HL-60/S4 treated with retinoic acid at 250 ng/mL for 4 days and 3 days (cell line): ENCODE data around the gene DOCK6.

Experiments
- in situ Hi-C: fragments of 300-500 bp; cut with MboI; formaldehyde crosslinking; loops from 2 replicates; pipeline ENCODE4 v1.7.0; 2022; ENCODE audit warnings: low sequenced_read_pairs

Gene DOCK6

DNA sequence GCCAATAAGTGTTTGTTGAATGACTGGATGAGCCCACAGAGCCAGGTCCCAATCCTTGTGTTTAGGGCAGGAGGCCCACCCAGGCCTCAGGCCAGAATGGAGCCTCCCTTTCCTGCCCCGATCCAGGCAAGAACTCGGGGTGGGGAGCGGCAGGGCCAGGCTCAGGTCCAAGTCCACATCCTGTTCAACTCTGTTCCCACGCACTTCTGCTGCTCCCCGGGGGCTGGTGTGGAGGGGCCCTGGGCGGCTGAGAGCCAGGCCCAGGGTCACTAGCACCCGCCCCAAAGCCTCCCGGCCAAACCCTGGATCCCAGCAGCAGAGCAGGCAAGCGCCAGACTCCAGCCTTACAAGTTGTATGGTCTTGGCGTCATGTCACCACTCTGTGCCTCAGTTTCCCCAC is 14.9 kb downstream of the DOCK6 start:
- in situ Hi-C loops, result no loop called here

DNA sequence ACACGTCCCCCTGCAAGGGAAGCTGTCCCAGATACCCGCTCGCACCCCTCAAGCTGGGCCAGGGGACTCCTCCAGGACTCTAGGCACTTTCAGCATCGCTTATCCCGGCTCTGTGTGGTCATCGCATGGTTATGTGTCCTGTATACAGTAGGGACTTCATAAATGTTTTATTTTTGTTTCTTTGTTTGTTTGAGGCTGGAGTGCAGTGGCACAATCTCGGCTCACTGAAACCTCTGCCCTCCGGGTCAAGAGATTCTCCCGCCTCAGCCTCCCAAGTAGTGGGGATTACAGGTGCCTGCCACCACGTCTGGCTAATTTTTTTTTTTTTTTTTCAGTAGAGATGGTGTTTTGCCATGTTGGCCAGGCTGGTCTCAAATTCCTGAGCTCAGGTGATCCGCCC is 15.4 kb downstream of the DOCK6 start:
- in situ Hi-C loops, result no loop called here

DNA sequence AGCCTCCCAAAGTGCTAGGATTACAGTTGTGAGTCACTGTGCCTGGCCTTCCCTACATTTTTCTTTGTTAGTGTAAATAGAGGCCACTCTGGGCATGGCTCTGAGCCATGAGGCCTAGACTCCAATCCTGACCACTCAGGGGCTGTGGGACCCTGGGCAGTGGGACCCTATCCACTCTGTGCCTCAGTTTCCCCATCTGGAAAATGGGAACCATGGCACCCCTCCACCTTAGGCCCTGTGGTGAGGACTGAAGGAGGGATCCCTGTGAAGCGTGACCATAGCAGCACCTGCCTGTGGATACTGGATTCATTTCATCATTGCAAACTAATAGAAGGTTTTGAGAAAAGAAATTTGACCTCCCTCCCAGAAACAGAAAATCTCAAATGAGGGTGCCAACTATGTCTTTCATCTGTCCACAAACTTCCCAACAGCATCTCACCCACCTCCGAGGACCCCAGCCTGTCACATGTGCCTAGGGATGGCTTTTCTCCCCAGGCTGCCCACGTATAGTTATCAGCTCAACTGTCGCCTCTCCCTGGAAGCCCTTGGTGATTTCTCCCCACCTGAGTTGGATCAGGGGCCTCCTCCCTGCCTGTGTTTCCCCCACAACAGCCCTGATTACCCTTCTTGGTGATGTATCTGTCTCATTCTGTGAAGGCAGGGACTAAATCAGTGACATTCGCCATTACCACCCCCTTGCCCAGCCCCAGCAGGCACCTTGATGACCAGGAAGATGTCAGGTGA is 17.3 kb downstream of the DOCK6 start:
- in situ Hi-C loops, result no loop called here

DNA sequence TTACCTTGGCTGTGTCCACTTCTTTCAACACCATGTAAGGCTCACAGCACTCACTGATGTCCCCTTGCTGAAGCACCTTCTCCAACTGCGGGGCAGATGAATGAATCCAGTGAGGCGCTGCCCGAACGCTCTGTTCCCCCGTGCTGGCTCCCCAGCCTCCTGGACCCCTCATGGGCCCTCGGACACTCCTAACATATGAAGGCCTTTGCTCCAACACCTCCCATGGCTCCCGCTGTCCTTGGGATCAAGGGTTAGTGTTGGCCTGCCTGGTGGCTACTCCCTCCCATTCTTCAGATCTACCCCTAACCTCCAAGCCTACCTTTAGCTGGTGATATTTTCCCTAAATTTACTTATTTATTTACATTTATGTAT is 18.5 kb downstream of the DOCK6 start:
- in situ Hi-C loops, result no loop called here

DNA sequence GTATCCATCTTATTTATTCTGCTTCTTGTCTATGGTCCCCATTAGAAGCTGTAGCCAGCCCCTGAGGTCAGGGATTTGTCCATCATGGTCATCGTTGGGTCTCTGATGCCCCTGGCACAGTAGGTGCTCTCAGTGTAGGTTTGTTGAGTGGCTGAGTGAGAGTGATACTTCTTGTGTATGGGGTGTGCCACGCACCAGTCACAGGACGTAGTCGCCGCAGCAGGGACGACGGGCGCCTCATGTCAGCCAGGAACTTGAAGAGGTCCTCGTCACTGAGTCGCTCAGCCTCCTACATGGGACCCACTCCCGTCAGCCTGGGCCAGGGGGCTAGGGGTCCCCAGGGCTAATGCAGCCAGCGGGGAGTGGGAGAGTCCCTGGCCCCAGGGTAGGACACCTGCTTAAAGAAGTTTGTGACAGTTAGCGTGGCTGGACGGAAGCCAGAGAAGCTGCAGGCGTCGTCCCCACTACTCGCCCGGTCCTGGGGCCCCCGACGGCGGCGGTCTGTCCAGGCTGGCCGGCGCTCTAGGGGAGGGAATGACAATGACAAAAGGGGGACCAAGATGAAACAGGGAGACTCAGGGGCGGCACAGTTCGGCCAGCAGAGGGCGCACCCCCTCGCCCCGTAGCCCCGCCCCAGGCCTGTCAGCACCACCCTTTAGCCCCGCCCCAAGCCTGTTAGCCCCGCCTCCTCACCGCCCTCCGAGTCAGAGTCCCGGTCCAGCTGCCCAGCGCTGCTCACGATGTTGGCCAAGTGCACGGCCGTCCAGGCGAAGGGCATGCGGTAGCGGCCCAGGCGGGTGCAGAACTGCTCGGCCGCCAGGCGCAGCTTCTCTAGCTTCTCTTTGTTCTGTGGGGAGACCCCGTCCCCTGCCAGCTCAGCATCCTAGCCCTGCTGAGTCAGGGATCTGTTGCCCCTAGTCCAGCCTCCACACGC is 19.2 kb downstream of the DOCK6 start:
- in situ Hi-C loops, result no loop called here

DNA sequence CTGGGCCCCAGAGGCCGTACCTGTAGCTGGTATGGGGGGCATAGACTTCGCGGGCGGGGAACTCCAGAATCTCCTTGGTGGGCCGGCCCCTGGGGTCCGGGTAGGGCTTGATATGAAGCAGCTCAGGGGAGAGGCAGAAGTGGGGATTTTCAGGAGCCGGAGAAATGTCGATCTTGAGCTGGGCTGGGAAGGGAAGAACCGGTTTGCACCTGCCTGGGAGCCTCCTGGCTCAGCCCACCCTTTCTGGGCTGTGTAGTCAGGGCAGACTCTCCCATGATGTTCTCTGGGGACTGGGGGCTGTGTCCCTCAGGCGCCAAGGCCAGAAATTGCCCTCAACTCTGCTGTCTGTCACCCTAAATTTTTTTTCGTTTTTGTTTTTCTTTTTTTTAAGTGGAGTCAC is 20.3 kb downstream of the DOCK6 start:
- in situ Hi-C loops, result no loop called here

DNA sequence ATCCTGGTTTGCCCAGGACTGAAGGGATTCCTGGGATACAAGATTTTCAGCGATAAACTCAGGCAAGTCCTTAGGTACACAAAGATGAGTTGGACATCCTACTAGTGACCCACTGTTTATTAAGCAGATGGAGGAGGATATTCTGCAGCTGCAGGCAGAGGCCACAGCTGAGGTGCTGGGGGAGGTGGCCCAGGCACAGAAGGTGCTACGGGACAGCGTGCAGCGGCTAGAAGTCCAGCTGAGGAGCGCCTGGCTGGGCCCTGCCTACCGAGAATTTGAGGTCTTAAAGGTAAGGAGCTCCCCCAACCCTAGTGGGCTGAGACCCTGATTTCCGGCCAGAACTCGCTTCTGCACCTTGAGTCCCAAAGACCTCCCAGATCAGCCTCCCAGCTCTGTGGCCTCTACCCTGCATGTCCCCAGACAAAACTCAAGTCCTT is 22.3 kb downstream of the DOCK6 start:
- in situ Hi-C loops, result no loop called here

DNA sequence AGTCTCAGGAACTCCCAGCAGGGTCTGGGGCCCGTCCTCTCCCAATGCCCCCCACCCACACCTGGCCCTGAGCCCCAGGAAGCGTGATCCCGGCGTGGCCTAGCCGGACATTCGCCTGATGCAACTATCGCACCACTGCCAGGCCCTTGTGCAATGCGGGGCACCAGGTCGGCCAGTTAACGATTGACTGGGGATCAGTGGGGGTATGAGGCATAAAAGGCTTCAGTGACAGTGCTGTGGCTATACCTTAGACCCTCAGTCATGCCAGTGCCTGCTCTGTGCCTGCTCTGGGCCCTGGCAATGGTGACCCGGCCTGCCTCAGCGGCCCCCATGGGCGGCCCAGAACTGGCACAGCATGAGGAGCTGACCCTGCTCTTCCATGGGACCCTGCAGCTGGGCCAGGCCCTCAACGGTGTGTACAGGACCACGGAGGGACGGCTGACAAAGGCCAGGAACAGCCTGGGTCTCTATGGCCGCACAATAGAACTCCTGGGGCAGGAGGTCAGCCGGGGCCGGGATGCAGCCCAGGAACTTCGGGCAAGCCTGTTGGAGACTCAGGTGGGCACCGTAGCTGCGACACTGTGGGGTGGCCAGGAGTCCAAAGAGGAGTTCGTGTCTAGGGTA is 22.8 kb downstream of the DOCK6 start, which contains the start of gene ANGPTL8:
Gene ANGPTL8, plus strand, starts transcription at position 243 of the 624 bp plus-strand sequence. Its CDS starts 19 bp downstream, at position 262.
- in situ Hi-C loops, result no loop called here

DNA sequence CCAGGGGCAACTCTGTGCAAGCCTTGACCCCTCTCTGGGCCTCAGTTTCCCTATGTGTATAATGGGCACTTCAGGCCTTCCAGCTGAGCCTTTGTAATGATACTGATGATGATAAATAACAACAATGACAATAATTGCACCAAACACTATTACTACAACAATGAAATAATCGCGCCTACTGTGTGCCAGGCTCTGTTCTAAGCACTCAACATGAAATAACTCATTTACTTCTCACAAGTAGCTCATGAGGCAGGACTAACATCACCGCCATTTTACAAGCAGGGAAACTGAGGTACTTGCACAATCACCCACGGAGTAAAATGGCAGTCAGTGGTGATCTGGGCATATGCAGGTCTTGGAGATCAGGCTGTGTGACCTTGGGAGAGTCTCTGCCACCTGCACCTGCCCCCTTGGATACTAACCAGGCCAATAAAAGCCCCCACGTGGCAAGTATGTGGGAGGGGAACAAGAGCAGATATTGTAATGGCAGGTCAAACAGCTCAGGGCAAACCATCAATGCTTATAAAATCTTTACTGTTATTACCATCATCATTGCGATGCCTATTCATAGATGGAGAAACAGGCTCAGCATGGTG is 23.4 kb downstream of the DOCK6 start:
- in situ Hi-C loops, result no loop called here

DNA sequence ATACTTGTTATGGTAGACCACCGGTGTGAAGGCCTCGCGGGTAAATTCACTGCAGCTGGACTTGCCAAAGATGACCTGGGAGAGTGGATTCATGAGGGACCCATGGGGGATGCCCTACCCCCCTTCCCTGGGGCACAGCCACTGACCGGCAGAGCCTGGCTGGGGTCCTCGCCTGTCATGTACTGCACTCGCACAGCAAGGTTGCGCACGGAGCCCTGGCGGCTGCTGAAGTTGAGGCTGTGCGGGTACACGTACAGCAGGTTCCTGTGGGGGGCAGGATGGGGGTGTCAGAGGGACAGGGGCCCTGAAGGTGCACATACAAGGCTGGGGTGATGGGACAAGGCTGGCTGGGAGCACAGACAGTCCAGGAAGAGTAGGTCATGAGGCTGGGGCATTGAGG is 24.3 kb downstream of the DOCK6 start:
- in situ Hi-C loops, result no loop called here

DNA sequence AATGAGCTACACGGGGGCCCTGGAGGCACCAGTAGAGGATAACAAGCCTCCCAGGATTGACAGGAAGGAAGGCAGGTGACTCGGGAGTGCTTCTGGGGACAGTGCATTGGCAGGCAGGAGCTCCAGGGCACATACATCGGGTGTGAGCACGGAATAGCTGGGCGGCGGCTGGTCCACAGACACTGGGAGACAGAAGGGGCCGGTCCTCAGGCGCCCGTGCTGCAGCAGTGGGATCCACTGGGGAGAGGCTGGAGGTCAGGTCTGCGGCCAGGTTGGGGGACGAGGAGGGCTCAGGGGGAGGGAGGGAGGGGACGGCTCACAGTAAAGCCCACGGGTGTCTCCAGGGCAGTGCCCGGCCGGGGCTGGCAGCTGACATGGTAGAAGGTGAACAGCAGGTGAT is 25.0 kb downstream of the DOCK6 start:
- in situ Hi-C loops, result no loop called here

DNA sequence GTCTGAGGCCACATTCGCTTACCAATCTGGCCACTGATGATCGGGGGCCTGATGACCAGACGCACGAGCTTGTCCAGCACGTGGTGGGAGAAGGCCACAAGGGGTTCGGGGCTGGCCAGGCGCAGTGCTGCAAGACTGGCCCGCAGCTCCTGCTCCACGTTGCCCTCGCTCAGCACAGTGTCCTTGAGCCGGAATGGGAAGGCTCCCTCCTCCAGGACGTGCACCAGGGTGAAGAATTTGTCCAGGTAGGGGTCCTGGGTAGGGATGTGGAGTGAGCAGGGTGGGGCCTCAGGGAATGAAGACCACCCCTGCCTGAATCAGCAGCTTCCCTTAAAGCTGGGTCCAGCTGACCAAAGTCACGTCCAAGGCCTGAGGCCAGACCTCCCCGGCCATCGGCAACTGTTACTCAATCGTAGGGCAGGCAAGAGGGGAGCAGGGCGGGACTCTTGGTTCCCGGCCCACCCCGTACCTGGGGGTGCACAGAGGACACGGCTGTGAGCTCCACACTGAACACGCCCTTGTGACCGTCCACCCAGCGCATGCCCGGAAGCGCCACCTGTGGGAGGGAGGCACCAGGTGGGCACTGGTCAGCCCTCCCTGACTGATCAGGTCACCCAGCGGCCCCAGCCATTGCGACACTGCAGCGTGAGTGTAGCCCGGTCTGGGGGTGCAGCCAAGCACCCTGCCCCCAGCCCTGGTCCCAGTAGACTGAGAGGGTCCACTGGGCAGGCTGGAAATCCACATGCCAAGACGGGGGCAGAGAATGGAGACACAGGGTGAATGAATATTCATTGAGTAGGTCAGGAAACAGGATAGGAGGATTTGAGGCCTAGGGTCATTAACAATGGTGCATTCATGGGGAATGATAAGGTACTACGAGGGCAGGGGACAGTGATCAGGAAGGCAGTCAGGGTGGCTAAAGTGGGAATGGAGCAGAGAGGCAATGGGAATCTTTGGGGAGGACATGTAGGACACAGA is 25.7 kb downstream of the DOCK6 start:
- in situ Hi-C loops, result no loop called here

DNA sequence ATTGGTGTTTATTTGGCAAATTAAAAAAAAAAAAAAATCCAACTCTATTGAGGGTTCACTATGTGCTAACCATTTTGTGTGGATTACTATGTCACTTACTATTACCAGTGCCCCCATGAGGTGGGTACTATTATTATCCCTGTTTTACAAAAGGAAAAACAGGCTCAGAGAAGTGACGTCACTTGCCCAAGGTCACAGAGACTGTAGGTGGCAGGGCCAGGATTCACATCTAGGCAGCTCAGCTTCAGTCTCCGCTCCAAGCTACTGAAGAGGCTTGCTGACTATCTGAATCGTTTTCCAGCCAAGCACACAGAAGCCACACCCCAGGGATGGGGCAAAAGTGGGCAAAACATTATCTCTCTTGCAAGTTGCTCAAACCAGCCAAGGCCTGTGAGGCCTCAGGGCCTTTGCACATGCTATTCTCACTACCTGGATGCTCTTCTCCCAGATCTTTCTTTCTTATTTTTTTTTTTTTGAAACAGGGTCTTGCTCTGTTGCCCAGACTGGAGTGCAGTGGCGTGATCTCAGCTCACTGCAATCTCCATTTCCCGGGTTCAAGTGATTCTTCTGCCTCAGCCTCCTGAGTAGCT is 27.7 kb downstream of the DOCK6 start:
- in situ Hi-C loops, result no loop called here

DNA sequence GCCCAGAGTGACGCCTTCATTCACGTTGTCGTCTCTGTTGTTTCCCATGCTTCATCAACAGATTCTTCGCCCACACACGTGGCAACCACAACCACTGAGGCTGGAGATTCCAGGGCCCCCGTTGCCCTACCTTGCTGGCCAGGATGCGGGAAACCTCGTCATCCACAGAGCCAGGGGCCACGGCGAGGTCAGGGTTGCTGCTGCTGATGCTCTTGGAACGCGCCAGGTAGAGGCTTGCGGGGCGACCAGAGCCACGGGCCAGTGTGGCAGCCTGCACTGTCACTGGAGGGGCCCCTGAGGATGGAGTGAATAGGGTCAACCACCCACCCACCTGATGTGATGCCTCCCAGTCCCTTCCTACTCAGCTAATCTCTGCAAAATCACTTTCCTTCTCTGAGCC is 29.3 kb downstream of the DOCK6 start:
- in situ Hi-C loops, result no loop called here

DNA sequence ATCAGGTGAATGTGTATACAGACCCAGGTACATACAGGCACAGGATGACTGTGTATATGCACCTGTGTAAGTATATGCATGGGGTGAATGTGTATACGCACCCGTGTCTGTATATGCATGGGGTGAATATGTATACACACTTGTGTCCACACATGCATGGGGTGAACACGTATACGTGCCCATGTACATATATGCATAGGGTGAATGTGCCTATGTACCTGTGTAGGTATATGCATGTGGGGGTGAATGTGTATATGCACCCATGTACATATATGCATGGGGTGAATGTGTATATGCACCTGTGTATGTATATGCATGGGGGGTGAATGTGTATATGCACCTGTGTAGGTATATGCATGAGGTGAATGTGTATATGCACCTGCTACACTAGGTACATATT is 29.8 kb downstream of the DOCK6 start:
- in situ Hi-C loops, result no loop called here

DNA sequence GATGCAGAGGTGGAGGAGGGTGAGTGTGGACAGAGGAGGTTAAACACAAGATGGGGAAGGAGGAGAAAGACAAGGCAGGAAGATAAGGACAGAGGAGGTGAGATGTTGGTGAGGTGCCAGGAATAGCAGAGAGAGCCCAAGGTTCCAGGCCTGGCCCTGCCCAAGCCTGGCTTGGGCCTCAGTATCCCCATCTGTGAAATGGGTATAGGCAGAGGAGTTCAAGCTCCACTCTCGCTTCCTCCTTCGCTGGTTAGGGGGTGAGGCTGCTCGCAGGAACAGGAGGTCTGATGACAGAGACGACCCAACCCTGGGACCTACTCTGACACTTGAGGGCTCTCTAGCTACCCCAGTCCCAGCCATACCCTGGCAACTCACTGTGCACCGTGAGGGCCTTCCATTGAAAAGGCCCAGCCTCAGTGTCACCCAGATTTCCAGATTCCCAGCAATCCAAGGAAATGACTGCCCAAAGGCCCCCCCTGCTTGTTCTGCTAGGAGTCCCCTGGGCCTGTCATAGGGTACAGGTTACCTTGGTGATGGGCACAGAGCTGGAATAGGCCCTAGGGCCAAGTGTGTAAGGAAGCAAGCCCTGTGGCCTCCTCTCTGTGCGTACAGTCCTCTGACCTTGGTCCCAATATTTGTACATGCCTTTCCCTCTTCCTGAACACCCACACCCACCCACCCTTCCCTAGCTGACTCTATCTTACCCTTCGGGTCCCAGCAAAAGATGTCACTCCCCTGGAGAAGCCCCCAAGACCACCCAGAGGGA is 31.5 kb downstream of the DOCK6 start:
- in situ Hi-C loops, result no loop called here

DNA sequence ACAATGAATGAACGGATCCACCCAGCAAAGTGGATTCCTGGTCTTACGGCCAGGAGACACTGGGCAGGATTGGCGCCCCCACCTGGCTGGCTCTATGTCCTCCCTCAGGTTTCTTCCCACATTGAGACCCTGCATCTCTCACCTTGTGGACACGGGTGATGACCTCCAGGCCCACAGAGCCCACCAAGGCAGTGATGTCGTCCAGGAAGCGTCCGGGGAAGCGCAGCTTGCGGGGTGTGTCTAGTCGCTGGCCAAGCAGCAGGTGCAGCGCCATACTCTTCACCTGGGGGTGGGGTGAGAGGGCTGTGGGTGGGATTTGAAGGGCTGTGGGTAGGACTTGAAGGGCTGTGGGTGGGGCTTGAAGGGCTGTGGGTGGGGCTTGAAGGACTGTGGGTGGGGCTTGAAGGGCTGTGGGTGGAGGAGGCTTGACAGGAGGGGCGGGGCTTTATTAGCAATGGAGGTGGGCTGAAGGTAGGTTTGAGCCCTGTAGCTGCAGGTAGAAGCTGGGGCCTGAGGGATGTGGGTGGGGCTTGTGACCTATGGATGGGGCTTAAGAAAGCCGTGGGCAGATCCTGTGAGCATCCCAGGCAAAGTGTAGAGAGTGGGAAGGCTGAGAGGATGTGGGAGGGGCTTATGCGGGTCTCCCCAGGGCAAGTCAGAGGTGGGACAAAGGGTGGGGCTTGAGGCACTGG is 35.0 kb downstream of the DOCK6 start:
- in situ Hi-C loops, result no loop called here

DNA sequence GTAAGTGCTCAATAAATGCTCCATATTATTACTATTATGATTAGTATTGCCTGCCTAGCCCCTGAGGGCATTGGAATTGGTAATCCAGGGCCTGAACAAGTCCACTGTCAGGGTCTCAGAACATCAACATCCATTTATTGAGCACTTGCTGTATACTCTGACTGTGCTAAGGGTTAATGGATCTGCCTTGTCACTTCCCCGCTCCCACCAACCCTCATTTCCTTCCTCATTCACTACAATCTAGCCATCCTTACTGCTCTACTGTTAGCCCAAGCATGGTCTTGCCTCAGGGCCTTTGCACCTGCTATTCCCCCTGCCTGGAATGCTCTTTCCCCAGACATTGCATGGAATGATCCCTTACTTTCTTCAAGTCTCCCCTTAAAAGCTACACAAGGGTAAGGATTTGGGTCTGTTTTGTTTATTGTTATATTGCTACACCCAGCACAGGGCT is 35.6 kb downstream of the DOCK6 start:
- in situ Hi-C loops, result no loop called here
